GM12892 (cell line): Measurements from ENCODE around the gene STAB2.
"Not testable (repeated sequence)": the region's sequence is repeated elsewhere in the genome, so short reads cannot be mapped to it uniquely, and the experiment has no call there.

ENCODE experiments used
- DNase-seq: peaks from one replicate; pipeline ENCODE4 v3.0.0; 2011; ENCODE audit not compliant: insufficient read length
- FAIRE-seq: peaks from 2 replicates; lab custom pipeline; 2011; peaks lifted over from hg19 to GRCh38; lab: Jason Lieb, UNC
- POLR2A ChIP-seq: IDR thresholded peaks from 2 replicates; pipeline ENCODE4 v1.6.1; 2011; ENCODE audit warnings: low read depth, low read length, control low read depth
- POLR2AphosphoS5 ChIP-seq: IDR thresholded peaks from 2 replicates; pipeline ENCODE4 v1.6.1; 2011; ENCODE audit warnings: low read depth, low read length, control low read depth
- TAF1 ChIP-seq: IDR thresholded peaks from 2 replicates; pipeline ENCODE4 v1.6.1; 2011; ENCODE audit warnings: low read depth, mild to moderate bottlenecking, control low read depth, low read length, borderline replicate concordance

STAB2 gene

DNA sequence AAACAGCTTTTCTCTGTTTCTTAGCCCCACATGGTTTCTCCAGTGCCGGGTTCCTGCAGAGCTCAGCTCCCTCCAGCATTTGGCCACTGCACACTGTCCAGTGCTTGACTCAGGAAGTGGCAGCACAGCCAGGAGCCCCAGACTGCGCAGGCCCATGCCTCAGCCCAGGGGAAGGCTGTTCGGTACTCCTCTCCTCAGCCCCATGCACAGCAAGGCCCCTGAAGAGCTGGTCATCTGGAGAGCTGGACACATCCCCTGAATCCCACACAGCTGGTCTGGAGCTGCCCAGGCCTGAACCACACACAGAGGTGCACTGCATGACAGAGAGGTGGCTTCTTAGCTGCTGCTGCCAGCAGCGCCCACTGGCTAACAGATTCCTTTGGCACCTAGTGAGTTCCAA lies 48.3 kb downstream of the STAB2 start:
- FAIRE-seq = no peak
- TF ChIP-seq POLR2A (no peak), TAF1 (no peak), POLR2AphosphoS5 (no peak)
- no peak for DNase-seq

DNA sequence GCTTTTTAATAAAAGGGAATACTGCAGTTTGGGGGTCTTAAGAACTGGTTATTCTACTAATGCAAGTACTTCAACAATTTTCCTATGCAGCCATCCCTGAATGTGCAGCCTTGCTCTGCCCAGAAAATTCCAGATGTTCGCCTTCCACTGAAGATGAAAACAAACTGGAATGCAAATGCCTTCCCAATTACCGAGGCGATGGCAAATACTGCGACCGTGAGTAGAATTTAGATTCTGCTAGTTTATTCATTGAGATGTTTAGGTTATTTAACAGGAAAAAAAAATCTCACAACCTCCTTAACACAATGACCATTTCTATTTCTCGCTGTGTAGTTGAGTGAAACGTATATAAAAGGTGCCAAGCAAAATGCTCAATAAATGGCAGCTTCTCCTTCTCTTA lies 49.9 kb downstream of the STAB2 start:
- DNase-seq (no peak), FAIRE-seq (no peak)
- TF ChIP-seq POLR2A (no peak), POLR2AphosphoS5 (no peak), TAF1 (no peak)

DNA sequence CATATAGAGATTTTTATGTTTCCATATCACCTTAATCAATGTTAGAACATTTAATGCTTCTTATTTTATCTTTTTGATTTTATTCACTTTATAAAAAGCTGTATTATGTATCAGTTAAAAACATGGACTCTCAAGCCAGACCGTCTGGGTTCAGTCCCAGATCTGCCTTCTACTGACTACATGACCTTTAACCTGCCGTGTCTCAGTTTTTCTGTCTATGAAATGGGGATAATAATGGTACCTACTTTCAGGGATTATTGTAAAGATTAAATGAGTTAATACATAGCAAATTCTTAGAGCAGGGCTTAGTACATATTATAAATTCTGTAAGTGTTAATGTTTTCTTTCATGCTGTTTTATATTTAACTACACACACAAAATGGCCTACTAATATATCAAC lies 50.4 kb downstream of the STAB2 start:
- TF ChIP-seq POLR2AphosphoS5 = no peak
- TF ChIP-seq POLR2A = no peak
- no peak for TF ChIP-seq TAF1
- DNase-seq (no peak), FAIRE-seq (no peak)

DNA sequence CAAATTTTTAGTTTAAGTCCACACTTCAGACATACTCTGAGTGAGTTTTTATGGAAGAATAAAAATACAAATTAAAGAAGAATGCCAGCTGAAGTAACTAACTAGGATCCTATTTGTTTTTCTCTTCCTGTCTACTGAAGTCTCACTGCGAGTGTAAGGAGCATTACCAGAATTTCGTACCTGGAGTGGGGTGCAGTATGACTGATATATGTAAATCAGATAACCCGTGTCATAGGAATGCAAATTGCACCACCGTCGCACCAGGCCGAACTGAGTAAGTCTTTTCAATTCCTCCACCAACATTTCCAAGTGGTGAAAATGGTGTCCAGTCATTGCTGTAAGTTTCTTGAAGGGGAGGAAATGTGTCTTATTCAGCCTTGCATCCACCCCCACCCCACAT lies 52.9 kb downstream of the STAB2 start:
- DNase-seq (no peak), FAIRE-seq (no peak)
- TF ChIP-seq POLR2A (no peak), POLR2AphosphoS5 (no peak), TAF1 (no peak)

DNA sequence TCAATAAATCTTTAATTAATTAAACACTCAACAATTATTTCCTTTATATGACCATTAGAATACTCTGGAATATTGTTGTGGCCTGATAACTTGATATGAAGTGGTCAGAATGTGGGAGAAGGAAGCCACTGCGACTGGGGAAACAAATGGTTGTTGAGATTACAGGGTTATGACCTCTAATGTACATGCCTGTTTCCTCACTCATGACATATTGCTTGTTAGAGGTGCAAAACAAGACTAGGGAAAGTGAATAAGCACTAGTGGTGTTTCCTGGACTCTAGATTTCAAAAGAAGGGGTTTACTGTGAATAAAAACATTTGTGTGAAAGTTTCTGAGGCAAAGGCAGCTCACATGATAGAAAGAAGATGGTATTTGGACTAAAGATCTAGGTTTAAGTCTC lies 53.3 kb downstream of the STAB2 start:
- peak; percentile 68 for FAIRE-seq
- no peak for DNase-seq
- TF ChIP-seq POLR2A = no peak
- no peak for TF ChIP-seq TAF1
- no peak for TF ChIP-seq POLR2AphosphoS5

DNA sequence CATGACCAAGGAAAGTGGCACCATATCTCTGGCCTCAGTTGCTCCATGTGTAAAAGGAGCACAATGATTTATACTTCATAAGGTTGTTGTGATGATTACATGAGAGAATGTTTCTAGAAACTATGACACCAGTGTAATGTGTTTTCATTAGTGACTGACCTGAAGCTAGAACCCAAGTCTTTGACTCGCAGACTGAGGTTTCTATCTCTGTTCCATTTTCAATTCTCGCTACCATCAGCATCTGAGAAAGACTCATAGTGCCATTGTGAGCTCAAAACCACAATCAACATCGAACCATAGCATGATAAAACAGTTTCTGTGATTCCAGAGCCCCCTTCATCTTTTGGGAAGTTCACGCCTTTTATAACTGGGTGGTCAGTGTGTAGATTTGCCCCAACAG lies 53.8 kb downstream of the STAB2 start:
- no peak for DNase-seq
- TF ChIP-seq POLR2A (no peak), TAF1 (no peak), POLR2AphosphoS5 (no peak)
- FAIRE-seq = no peak

DNA sequence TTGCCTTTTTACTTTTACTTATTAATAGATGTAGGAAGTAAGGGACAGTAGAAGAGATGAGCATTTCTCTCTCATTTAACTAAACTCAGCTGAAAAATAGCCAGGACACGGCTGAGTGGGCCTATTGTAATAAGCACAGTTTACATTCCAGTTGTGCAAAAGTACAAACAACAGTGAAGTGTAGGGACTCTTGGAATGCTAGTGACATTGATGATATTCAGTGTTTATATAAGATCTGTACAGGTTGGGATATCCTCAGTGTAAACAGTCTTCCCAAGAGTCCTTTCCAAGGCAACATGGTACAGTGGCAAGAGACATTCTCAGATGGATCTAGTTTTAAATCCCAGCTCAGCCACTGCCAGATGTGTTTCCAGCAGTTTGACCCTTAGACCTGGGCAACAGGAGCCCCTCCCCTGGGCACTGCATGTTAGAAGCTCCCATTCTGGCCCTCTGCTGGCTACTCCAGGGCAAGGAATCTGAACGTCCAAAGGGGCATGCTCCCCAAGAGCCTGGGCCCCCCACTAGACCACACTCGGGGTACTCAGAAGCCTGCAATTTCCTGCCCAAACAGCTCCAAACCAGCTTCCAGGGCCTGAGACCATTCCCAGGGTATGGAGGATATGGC lies 55.3 kb downstream of the STAB2 start:
- DNase-seq (no peak), FAIRE-seq (no peak)
- no peak for TF ChIP-seq POLR2A

DNA sequence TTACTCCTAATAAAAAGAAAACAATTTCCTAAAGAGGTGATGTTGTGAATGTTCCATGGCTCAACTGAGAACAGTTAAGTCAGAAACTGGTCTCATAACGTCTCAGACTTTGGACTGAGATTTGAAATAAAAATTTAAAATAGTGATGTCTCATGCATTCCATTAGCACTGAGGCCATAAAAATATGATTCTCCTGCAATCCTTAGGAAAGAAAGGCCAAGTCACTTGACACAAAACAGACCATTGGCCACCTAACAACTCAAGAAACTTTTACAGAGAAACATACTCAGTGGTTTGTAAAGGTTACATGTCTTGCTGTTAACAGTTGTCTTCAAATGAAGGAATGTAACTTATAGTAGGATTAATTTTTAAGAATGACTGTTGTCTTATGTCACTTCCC lies 58.1 kb downstream of the STAB2 start:
- FAIRE-seq = no peak
- DNase-seq = no peak
- TF ChIP-seq POLR2AphosphoS5 (no peak), POLR2A (no peak), TAF1 (no peak)

DNA sequence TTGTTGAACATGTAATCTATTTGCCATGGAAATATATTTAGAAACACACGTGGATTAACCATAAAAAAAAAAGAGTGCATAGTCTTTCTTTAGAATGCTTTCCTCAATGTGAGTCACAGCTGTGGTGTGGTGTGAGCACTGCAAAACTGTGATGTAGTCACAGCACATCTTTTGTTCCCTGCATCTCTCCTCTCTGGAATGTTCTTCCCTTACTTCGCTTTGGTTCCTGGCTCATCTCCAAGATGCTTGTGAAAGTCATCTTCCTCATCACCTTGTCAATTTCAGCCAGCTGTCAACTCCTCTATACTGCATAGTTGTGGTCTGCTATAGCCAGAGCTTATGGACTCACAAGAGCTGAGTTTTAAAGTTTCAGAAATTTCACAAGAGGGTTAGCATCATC lies 60.2 kb downstream of the STAB2 start:
- FAIRE-seq (no peak), DNase-seq (no peak)
- TF ChIP-seq TAF1 (no peak), POLR2AphosphoS5 (no peak), POLR2A (no peak)

DNA sequence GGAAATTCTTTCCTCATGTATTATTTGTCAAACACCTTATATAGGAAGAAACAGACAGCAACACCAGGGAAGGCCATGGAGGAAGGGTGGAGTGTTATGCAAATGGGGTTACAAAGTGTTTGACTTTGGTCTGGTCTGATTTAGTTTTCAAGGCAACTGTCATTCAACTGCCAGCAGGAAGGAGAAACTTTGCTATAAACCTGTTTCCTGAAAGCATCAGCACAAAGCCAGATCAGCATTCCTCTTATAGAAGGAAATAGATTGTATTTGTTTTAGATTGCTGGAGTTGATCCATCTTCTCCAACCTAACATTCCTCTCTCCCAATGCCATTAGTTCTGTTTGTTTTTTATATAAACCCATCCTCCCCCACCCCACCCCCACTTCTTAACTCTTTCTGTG lies 65.7 kb downstream of the STAB2 start:
- DNase-seq (no peak), FAIRE-seq (no peak)
- TF ChIP-seq POLR2A (no peak), POLR2AphosphoS5 (no peak), TAF1 (no peak)

DNA sequence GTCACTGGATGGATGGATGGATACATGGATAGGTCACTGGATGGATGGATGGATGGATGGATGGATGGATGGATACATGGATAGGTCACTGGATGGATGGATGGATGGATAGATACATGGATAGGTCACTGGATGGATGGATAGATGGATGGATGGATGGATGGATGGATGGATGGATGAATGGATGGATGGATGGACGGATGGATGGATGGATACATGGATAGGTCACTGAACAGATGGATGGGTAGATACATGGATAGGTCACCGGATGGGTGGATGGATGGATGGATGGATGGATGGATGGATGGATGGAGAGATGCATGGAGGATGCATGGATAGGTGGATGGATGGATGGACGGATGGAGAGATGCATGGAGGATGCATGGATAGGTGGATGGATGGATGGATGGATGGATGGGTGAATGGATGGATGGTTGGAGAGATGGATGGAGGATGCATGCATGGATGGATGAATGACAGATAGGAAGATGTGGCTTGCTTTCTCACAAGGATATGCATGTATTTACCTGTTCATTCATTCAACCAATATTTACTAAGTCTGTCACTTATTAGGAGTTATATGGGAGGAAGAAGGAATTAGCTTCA lies 66.6 kb downstream of the STAB2 start:
- FAIRE-seq, DNase-seq: not testable (repeated sequence)

DNA sequence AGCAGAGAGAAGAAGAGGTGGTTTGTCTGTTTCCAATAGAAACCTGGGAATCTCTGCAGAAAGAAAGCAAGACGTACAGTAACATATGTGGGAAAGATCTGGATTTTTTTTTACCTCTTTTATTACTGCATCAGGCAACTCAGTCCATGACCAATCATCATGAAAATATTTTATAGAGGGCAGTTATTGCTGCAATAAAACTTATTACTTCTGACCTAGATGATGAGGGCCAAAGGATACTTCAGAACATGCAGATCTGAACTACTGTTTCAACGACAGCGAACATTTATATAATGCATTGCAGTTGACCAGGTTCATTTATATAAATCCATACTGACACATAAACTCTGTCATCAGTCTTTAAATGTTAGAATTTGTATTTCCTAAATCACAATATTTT lies 67.7 kb downstream of the STAB2 start:
- no peak for FAIRE-seq
- TF ChIP-seq POLR2AphosphoS5 (no peak), TAF1 (no peak), POLR2A (no peak)
- no peak for DNase-seq
